GM12878 (cell line): ENCODE data around the gene LAMA4. TPM values are rescaled to one million over a fixed set of nuclear protein-coding genes. Genes with fewer than 3 reads are reported as not detected.

Experiments
- ATAC-seq: fragments of 200-7000 bp; cut with Tn5 transposase; 3 replicates; pipeline ENCODE4 v1.9.1; 2020; ENCODE audit warnings: mild to moderate bottlenecking, moderate library complexity
- BruUV-seq: library from RNA; stranded (reverse); fragments of 400-500 nt; replicated peaks from 2 replicates; lab custom pipeline; 2021; lab: Mats Ljungman, UMichigan
- CTCF ChIA-PET: fragments of 300-600 bp; sonication (Branson Sonifier 250); formaldehyde crosslinking; extraction: SDS; loops from one replicate; lab custom pipeline; 2021; ENCODE audit warnings: inconsistent platforms; lab: Yijun Ruan, JAX
- POLR2A ChIA-PET: fragments of 350-600 bp; formaldehyde crosslinking; extraction: SDS; loops from one replicate; lab custom pipeline; 2021; ENCODE audit warnings: inconsistent platforms; lab: Charles Lee
- RAD21 ChIA-PET: fragments of 300-600 bp; sonication (Branson Sonifier 250); formaldehyde crosslinking; loops from one replicate; lab custom pipeline; 2023; ENCODE audit warnings: antibody characterized with exemption; ENCODE audit not compliant: unreplicated experiment; lab: Charles Lee
- SMC1A ChIA-PET: fragments of 300-600 bp; sonication (Branson Sonifier 250); formaldehyde crosslinking; loops from one replicate; lab custom pipeline; 2023; ENCODE audit not compliant: unreplicated experiment, uncharacterized antibody; lab: Charles Lee
- DNase-seq: peaks from one replicate; pipeline ENCODE4 v3.0.0-alpha.2; 2011; ENCODE audit warnings: low read depth, low spot score
- FAIRE-seq: peaks from 3 replicates; lab custom pipeline; 2011; peaks lifted over from hg19 to GRCh38; lab: Jason Lieb, UNC
- H2AFZ ChIP-seq: 2 replicates; pipeline ENCODE4 v1.6.0; 2011; ENCODE audit warnings: low read depth, low read length, control low read depth; ENCODE audit not compliant: control insufficient read depth
- H3K27ac ChIP-seq: 2 replicates; pipeline ENCODE4 v1.5.1; 2011; ENCODE audit warnings: control low read depth; ENCODE audit not compliant: control insufficient read depth, insufficient read depth
- H3K27me3 ChIP-seq, 2 experiments: replicated peaks in 1 of 2; 2 replicates each; pipeline versions ENCODE4 v1.6.0 to v1.6.1; 2011; ENCODE audit warnings: low read length in 1 of 2; ENCODE audit not compliant: control insufficient read depth in 2 of 2, insufficient read depth in 2 of 2
- H3K36me3 ChIP-seq, 2 experiments: 2 replicates each; pipeline ENCODE4 v1.5.1; 2011; ENCODE audit warnings: low read length in 1 of 2; ENCODE audit not compliant: control insufficient read depth in 2 of 2, insufficient read depth in 2 of 2
- H3K4me1 ChIP-seq: 2 replicates; pipeline ENCODE4 v1.6.1; 2011; ENCODE audit warnings: mild to moderate bottlenecking, low read length, moderate library complexity, mixed read lengths; ENCODE audit not compliant: control insufficient read depth, insufficient read depth
- H3K4me2 ChIP-seq: 2 replicates; pipeline ENCODE4 v1.6.0; 2011; ENCODE audit warnings: control low read depth; ENCODE audit not compliant: control insufficient read depth, insufficient read depth
- H3K4me3 ChIP-seq: fragments of 200-600 bp; sonication (generic); 2 replicates; pipeline ENCODE4 v1.5.1; 2016
- H3K79me2 ChIP-seq: 2 replicates; pipeline ENCODE4 v1.6.0; 2011; ENCODE audit warnings: low read length; ENCODE audit not compliant: control insufficient read depth, insufficient read depth
- H3K9ac ChIP-seq: 2 replicates; pipeline ENCODE4 v1.8.0; 2011; ENCODE audit warnings: low read length, control low read depth, mixed read lengths; ENCODE audit not compliant: control insufficient read depth, insufficient read depth
- H3K9me3 ChIP-seq: replicated peaks from 3 replicates; pipeline ENCODE4 v1.5.1; 2011; ENCODE audit warnings: mild to moderate bottlenecking, low read length; ENCODE audit not compliant: control insufficient read depth, insufficient read depth
- H4K20me1 ChIP-seq: 2 replicates; pipeline ENCODE4 v1.6.0; 2011; ENCODE audit not compliant: control insufficient read depth, insufficient read depth
- ATF3 ChIP-seq: IDR thresholded peaks from 2 replicates; pipeline ENCODE4 v1.6.1; 2011; ENCODE audit warnings: low read depth, mild to moderate bottlenecking, low read length, moderate library complexity, borderline replicate concordance; ENCODE audit errors: extremely low read depth
- ATF7 ChIP-seq: fragments of 450-650 bp; IDR thresholded peaks from 2 replicates; pipeline ENCODE4 v1.6.1; 2016; ENCODE audit warnings: low read depth, mild to moderate bottlenecking
- CREB1 ChIP-seq: IDR thresholded peaks from 2 replicates; pipeline ENCODE4 v1.6.1; 2012; ENCODE audit warnings: low read depth, mild to moderate bottlenecking, inconsistent platforms
- FOXM1 ChIP-seq: IDR thresholded peaks from 2 replicates; pipeline ENCODE4 v1.6.1; 2012; ENCODE audit warnings: low read depth, mild to moderate bottlenecking, inconsistent platforms, low read length, moderate library complexity
- GATAD2B ChIP-seq: fragments of 450-650 bp; conservative IDR thresholded peaks from 2 replicates; pipeline ENCODE4 v1.6.1; 2017; ENCODE audit warnings: low read depth, mild to moderate bottlenecking, moderate library complexity
- HDGF ChIP-seq: fragments of 450-650 bp; IDR thresholded peaks from 2 replicates; pipeline ENCODE4 v1.6.1; 2016; ENCODE audit warnings: antibody characterized with exemption
- IKZF1 ChIP-seq: fragments of 450-650 bp; conservative IDR thresholded peaks from 2 replicates; pipeline ENCODE4 v1.6.1; 2017; ENCODE audit warnings: antibody characterized with exemption, mild to moderate bottlenecking
- MLLT1 ChIP-seq: fragments of 450-650 bp; IDR thresholded peaks from 2 replicates; pipeline ENCODE4 v1.6.1; 2016; ENCODE audit warnings: mild to moderate bottlenecking
- MXI1 ChIP-seq: fragments of 150-350 bp; IDR thresholded peaks from 2 replicates; pipeline ENCODE4 v1.6.1; 2011; ENCODE audit warnings: low read depth, mild to moderate bottlenecking, inconsistent platforms, low read length, improper control_type of control experiment
- NBN ChIP-seq: fragments of 450-650 bp; IDR thresholded peaks from 2 replicates; pipeline ENCODE4 v1.6.1; 2016
- NR2C1 ChIP-seq: fragments of 450-650 bp; IDR thresholded peaks from 2 replicates; pipeline ENCODE4 v1.6.1; 2017; ENCODE audit warnings: antibody characterized with exemption, mild to moderate bottlenecking, moderate library complexity
- NRF1 ChIP-seq: conservative IDR thresholded peaks from 2 replicates; pipeline ENCODE4 v1.6.1; 2011; ENCODE audit warnings: mild to moderate bottlenecking, low read depth, low read length, improper control_type of control experiment
- PAX5 ChIP-seq: IDR thresholded peaks from 2 replicates; pipeline ENCODE4 v1.6.1; 2011; ENCODE audit warnings: low read depth, low read length, borderline replicate concordance
- POLR2A ChIP-seq: IDR thresholded peaks from 2 replicates; pipeline ENCODE4 v1.6.1; 2011; ENCODE audit warnings: low read depth, mild to moderate bottlenecking, low read length
- RELB ChIP-seq: fragments of 450-650 bp; IDR thresholded peaks from 2 replicates; pipeline ENCODE4 v1.6.1; 2017; ENCODE audit warnings: low read depth, mild to moderate bottlenecking, moderate library complexity
- SIN3A ChIP-seq: IDR thresholded peaks from 2 replicates; pipeline ENCODE4 v1.6.1; 2012; ENCODE audit warnings: low read depth, low read length, improper control_type of control experiment
- SPI1 ChIP-seq: IDR thresholded peaks from 2 replicates; pipeline ENCODE4 v1.6.1; 2011; ENCODE audit warnings: low read depth, mild to moderate bottlenecking, low read length, moderate library complexity, borderline replicate concordance; ENCODE audit not compliant: insufficient read depth
- SREBF2 ChIP-seq: IDR thresholded peaks from 2 replicates; pipeline ENCODE4 v1.6.1; 2012; ENCODE audit warnings: mild to moderate bottlenecking, low read length
- STAT1 ChIP-seq: fragments of 450-650 bp; conservative IDR thresholded peaks from 2 replicates; pipeline ENCODE4 v1.6.1; 2014; ENCODE audit warnings: antibody characterized with exemption, mild to moderate bottlenecking
- TCF12 ChIP-seq: IDR thresholded peaks from 2 replicates; pipeline ENCODE4 v1.6.1; 2011; ENCODE audit warnings: low read depth, mild to moderate bottlenecking, low read length
- YY1 ChIP-seq: IDR thresholded peaks from 2 replicates; pipeline ENCODE4 v1.6.1; 2011; ENCODE audit warnings: low read depth, mild to moderate bottlenecking, low read length
- WGBS: methylation state at CpG from one replicate; pipeline ENCODE4 v1.1.6; 2016; ENCODE audit warnings: low lambda C conversion rate; ENCODE audit not compliant: insufficient replicate concordance, insufficient coverage; ENCODE audit errors: missing lambda C conversion rate; 5-methylcytosine and 5-hydroxymethylcytosine counted together
- in situ Hi-C: fragments of 300-500 bp; cut with MboI; formaldehyde crosslinking; loops from 9 replicates; pipeline ENCODE4 v1.14.3; 2018; ENCODE audit warnings: mixed read lengths
- intact Hi-C: fragments of 100-400 bp; cut with micrococcal nuclease; formaldehyde crosslinking; loops from one replicate; pipeline ENCODE4 v1.14.2; 2022; ENCODE audit not compliant: unreplicated experiment
- polyA plus RNA-seq, 11 experiments: library from polyadenylated mRNA; depleted of rRNA in 4 of 11; unstranded in 6 of 11; stranded (reverse) in 5 of 11; fragments of >200 nt; fragmentation: Nextera tagmentation in 4 of 11; fragmentation: Illumina TruSeq in 1 of 11; extraction: Ambion mirVana in 4 of 11; extraction: Trizol in 1 of 11; gene quantifications; 1 replicate in 1 of 11; 2 replicates in 10 of 11; pipeline versions ENCODE4 v1.2.1 to v1.2.3, GENCODE V29; 2011 to 2016; ENCODE audit warnings: inconsistent platforms in 2 of 11, missing spikeins in 2 of 11, low read depth in 1 of 11
- total RNA-seq, 4 experiments: library from RNA; depleted of rRNA in 3 of 4; stranded (reverse); fragments of >200 nt in 3 of 4; fragmentation: Illumina TruSeq in 1 of 4; extraction: Trizol in 1 of 4; gene quantifications; 2 replicates each; pipeline versions ENCODE4 v1.2.1 to v1.2.3, GENCODE V29; 2013 to 2021

LAMA4 gene
- total and polyA plus RNA-seq, 10 of the 15 experiments (the other 5 are each of a cell fraction or from before 2014, with no cell fraction given) = 0.11 to 0.21 (median 0.14) TPM; not detected in 7

GRCh38 chr6:112087136-112087911, 167.0 kb downstream of the LAMA4 start, which contains the start of the genes FAM229B and TUBE1:
FAM229B (plus strand) TSS chr6:112087591; CDS start chr6:112099284, 11,693 bp downstream.
TUBE1 (minus strand) TSS chr6:112087482; CDS start chr6:112087434, 48 bp downstream.
- Histone ChIP-seq H3K36me3 (no peaks in the 10 kb centered on the region), H2AFZ (peak within 1 kb of the TSS; percentile 92), H3K79me2 (no peaks in the 10 kb centered on the region), H3K4me2 (peak within 1 kb of the TSS; percentile 89), H3K4me3 (peak within 1 kb of the TSS; percentile 88), H3K9me3 (no peaks in the 10 kb centered on the region), H3K27me3 (peaks cover 0 to 4% of the 10 kb centered on the region in 2 experiments; a peak in 1 of 4 replicates), H3K9ac (peak within 1 kb of the TSS; percentile 67), H3K27ac (peak within 1 kb of the TSS; percentile 49), H3K4me1 (no peaks in the 10 kb centered on the region), H4K20me1 (no peaks in the 10 kb centered on the region)
- in situ Hi-C loops (no loop called here), intact Hi-C loops (loop anchor here (1.0 kb wide), 1 partner anchor 76 kb away; no protein-coding TSS in a partner anchor)
- DNase-seq (peak; percentile 79), FAIRE-seq (peak; percentile 98), ATAC-seq (peak; percentile 98)
- no TSS peak for BruUV-seq
- SMC1A ChIA-PET = interaction anchor here (0.7 to 3.0 kb wide), 12 partner anchors 9 to 828 kb away, joined by 3 to 12 read pairs (median 4); a partner anchor contains a TSS
- CTCF ChIA-PET = interaction anchor here (0.7 to 4.3 kb wide), 13 partner anchors 10 to 1078 kb away, joined by 3 to 33 read pairs (median 3); no protein-coding TSS in a partner anchor
- under 1% methylated on average over 59 of the region's 60 CpGs for WGBS
- POLR2A ChIA-PET = interaction anchor here (0.9 kb wide), 1 partner anchor 59 kb away, joined by 3 read pairs; no protein-coding TSS in a partner anchor
- RAD21 ChIA-PET = interaction anchor here (1.3 to 2.5 kb wide), 3 partner anchors 73 to 224 kb away, joined by 4 to 16 read pairs (median 5); no protein-coding TSS in a partner anchor
- TF ChIP-seq NRF1 (peak; percentile 44), SPI1 (peak; percentile 23; the same call in 1 of the 2 replicates), NBN (peak; percentile 49; the same call in 1 of the 2 replicates), GATAD2B (peak; percentile 67), IKZF1 (peak; percentile 42; the same call in 1 of the 2 replicates), RELB (0 out of 2 replicates have a peak, but pooled peaks have one; percentile 22), HDGF (peak; percentile 89), POLR2A (peak; percentile 89), FOXM1 (no peak), STAT1 (no peak), NR2C1 (no peak), SREBF2 (no peak), SIN3A (0 out of 2 replicates have a peak, but pooled peaks have one; percentile 65), PAX5 (peak; percentile 48; the same call in 1 of the 2 replicates), TCF12 (no peak), MXI1 (peak; percentile 93), ATF7 (peak; percentile 81), MLLT1 (peak; percentile 43; the same call in 1 of the 2 replicates), ATF3 (peak; percentile 88), YY1 (peak; percentile 80), CREB1 (peak; percentile 76)
